Activated CD8-positive, alpha-beta T cell treated with anti-CD3 and anti-CD28 coated beads for 36 hours (primary cell): Measurements from ENCODE around the gene KIAA1328. TPM values are rescaled to one million over a fixed set of nuclear protein-coding genes. Genes with fewer than 3 reads are reported as not detected.

ENCODE experiments used
- ATAC-seq: fragments of 200-7000 bp; cut with Tn5 transposase; one replicate; pipeline ENCODE4 v1.10.0; 2021; ENCODE audit warnings: mild to moderate bottlenecking, moderate library complexity
- CTCF ChIA-PET: fragments of 350-600 bp; sonication (Branson Sonifier 250); formaldehyde crosslinking; loops from one replicate; lab custom pipeline; 2021; ENCODE audit warnings: antibody characterized with exemption; lab: Charles Lee
- POLR2A ChIA-PET: fragments of 350-600 bp; sonication (Branson Sonifier 250); formaldehyde crosslinking; loops from one replicate; lab custom pipeline; 2021; ENCODE audit warnings: antibody characterized with exemption; lab: Charles Lee
- DNase-seq: peaks from one replicate; pipeline ENCODE4 v3.0.0-alpha.2; 2020
- H3K27ac Mint-ChIP-seq: one replicate; pipeline ENCODE4 v1.8.0; 2021; ENCODE audit warnings: mild to moderate bottlenecking, mixed read lengths
- H3K27me3 Mint-ChIP-seq: one replicate; pipeline ENCODE4 v1.8.0; 2021; ENCODE audit warnings: mixed read lengths
- H3K36me3 Mint-ChIP-seq: one replicate; pipeline ENCODE4 v1.8.0; 2021; ENCODE audit warnings: low read depth, mixed read lengths
- H3K4me1 Mint-ChIP-seq: one replicate; pipeline ENCODE4 v1.8.0; 2021; ENCODE audit warnings: low read depth, mixed read lengths
- H3K4me3 Mint-ChIP-seq: one replicate; pipeline ENCODE4 v1.8.0; 2021; ENCODE audit warnings: mild to moderate bottlenecking, moderate library complexity, mixed read lengths
- H3K9me3 Mint-ChIP-seq: one replicate; pipeline ENCODE4 v1.8.0; 2021; ENCODE audit warnings: mixed read lengths
- intact Hi-C: fragments of 100-400 bp; cut with micrococcal nuclease; formaldehyde crosslinking; loops from one replicate; pipeline ENCODE4 v1.10.0; 2022
- total RNA-seq, 2 experiments: library from RNA; stranded (reverse); gene quantifications; one replicate each; pipeline ENCODE4 v1.2.3, GENCODE V29; 2021
- TF ChIP-seq, protein P1 (sequence below): fragments of 200-600 bp; IDR thresholded peaks from one replicate; pipeline ENCODE4 v1.8.0; 2022; ENCODE audit warnings: antibody characterized with exemption, mild to moderate bottlenecking

Gene KIAA1328
- total RNA-seq, 2 experiments from 2014 or later: 5.9 to 6.1 TPM

DNA sequence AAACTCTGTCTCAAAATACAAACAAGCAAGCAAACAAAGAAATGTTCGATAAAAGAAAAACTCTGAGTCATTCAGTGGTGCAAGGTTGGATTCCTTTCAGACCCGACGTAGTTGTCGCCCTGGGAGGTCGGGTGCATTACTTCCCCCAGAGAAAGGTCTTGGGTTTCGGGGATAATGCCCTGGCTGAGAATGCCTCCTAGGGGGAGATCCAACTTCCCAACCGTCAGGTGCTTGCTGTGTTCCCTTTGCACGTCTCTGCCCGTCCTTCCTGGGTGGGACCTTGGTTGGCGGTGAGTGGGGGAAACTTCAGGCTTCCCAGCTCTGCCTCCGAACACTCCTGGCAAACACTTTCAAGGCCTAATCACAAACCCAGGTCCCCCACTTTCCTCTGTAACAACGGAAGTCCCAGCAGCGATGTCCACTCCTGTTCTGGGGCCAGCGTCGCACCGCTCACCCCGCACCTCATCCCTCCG lies 734 bp upstream of the KIAA1328 start:
- DNase-seq (peak; percentile 35), ATAC-seq (no peak)
- Mint-ChIP-seq H3K9me3 (no peaks in the 10 kb centered on the region), H3K27ac (peak overlapping the region; percentile 95), H3K4me1 (peaks cover 44% of the 10 kb centered on the region), H3K4me3 (peak overlapping the region; percentile 84), H3K27me3 (no peaks in the 10 kb centered on the region), H3K36me3 (peaks cover 17% of the 10 kb centered on the region)
- TF ChIP-seq, protein P1, sequence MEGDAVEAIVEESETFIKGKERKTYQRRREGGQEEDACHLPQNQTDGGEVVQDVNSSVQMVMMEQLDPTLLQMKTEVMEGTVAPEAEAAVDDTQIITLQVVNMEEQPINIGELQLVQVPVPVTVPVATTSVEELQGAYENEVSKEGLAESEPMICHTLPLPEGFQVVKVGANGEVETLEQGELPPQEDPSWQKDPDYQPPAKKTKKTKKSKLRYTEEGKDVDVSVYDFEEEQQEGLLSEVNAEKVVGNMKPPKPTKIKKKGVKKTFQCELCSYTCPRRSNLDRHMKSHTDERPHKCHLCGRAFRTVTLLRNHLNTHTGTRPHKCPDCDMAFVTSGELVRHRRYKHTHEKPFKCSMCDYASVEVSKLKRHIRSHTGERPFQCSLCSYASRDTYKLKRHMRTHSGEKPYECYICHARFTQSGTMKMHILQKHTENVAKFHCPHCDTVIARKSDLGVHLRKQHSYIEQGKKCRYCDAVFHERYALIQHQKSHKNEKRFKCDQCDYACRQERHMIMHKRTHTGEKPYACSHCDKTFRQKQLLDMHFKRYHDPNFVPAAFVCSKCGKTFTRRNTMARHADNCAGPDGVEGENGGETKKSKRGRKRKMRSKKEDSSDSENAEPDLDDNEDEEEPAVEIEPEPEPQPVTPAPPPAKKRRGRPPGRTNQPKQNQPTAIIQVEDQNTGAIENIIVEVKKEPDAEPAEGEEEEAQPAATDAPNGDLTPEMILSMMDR: no peak
- CTCF ChIA-PET: interaction anchor here (1.2 to 2.0 kb wide), 3 partner anchors 17 to 71 kb away, joined by 3 to 7 read pairs (median 6); no protein-coding TSS in a partner anchor
- intact Hi-C loops: no loop called here
- POLR2A ChIA-PET: interaction anchor here (1.5 to 2.1 kb wide), 2 partner anchors 11 to 45 kb away, joined by 4 to 13 read pairs; no protein-coding TSS in a partner anchor

DNA sequence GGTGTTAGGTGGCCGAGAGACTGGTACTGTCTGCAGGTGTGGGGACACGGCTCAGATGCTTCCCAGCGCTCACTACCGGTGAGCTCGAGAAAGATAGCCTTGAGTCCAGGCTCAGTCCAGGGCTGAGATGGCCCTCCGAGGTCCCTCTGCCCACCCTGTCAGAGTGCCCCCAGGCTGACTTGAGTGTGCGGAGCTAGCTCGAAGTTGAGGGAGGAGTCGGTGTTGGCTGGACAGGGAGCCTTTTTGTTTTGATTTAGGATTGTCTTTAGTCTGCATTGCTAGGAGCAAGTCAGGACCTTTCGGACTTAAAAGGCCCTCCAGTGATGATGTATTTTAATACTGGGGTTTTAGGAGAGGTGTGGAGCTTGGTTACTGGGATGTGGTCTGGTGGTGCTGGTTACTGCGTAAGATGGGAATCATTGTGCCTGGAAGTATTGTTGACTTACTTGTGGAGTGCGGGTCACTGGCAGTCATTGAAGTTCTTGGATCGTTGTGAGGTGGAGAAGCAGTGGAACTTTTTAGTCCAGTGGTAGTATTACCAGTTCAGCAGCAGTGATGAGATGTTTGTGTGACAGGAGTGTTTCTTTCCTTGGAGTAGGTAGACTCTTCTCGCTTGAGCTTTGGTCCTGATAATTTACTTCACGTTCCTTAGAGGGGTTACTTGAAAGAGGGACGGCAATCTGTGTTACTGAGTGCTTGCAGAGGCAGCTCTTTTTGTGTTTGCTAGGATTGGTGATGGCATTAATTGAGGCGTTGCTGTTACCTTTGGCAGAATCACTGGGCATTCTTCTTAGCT lies 633 bp downstream of the KIAA1328 start:
- Mint-ChIP-seq H3K4me3 (peak overlapping the region; percentile 84), H3K36me3 (peaks cover 8% of the 10 kb centered on the region), H3K4me1 (peaks cover 42% of the 10 kb centered on the region), H3K27me3 (no peaks in the 10 kb centered on the region), H3K9me3 (no peaks in the 10 kb centered on the region), H3K27ac (peak overlapping the region; percentile 82)
- TF ChIP-seq, protein P1: no peak
- CTCF ChIA-PET: interaction anchor here (0.7 to 2.0 kb wide), 11 partner anchors 12 to 142 kb away, joined by 3 to 9 read pairs (median 3); no protein-coding TSS in a partner anchor
- no peak for ATAC-seq
- POLR2A ChIA-PET: interaction anchor here (1.0 to 2.1 kb wide), 3 partner anchors 10 to 59 kb away, joined by 3 to 13 read pairs (median 4); no protein-coding TSS in a partner anchor
- DNase-seq: no peak
- intact Hi-C loops: no loop called here

DNA sequence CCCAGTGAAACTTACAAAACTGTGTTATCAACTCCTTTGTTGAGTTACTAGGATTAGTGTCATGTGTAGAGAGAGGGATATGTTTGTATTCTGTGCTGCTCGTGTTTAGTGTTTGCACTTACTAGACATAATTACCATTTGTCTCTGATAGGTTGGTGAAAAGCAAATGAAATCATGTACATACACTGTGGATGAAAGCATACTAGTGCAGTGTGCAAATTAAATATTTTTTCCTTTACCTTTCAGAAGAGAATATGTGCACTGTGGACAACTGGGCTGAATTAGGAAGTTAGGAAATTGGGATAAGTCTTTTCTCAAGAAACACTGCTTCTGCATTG lies 1.2 kb downstream of the KIAA1328 start:
- intact Hi-C loops: no loop called here
- Mint-ChIP-seq H3K36me3 (peaks cover 8% of the 10 kb centered on the region), H3K9me3 (no peaks in the 10 kb centered on the region), H3K4me1 (peaks cover 40% of the 10 kb centered on the region), H3K27me3 (no peaks in the 10 kb centered on the region), H3K27ac (peak overlapping the region; percentile 82), H3K4me3 (peak overlapping the region; percentile 84)
- ChIA-PET POLR2A (interaction anchor here (2.1 kb wide), 1 partner anchor 9 kb away, joined by 13 read pairs; no protein-coding TSS in a partner anchor), CTCF (interaction anchor here (1.0 to 1.5 kb wide), 3 partner anchors 13 to 112 kb away, joined by 3 to 9 read pairs (median 4); no protein-coding TSS in a partner anchor)
- no peak for ATAC-seq
- TF ChIP-seq, protein P1: no peak
- no peak for DNase-seq

DNA sequence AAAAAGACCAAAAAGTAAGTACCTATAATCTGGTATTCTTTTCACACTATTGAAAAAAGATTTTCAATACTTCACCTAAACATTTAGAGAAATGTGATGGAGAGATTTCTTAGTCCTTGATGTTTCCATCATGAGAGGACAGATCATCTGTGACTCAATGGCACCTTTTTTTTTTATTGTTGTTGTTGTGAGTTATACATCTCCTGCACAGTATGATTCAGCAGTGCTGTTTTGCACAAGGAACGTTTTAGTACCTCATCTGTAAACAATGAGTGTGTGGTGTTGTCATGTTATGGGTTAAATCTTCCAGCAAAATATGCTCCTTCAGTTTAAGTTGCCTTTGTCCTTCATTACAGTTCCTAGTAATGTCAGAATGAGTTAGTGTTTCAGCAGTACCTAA lies 2.2 kb downstream of the KIAA1328 start:
- intact Hi-C loops: no loop called here
- TF ChIP-seq, protein P1: no peak
- H3K4me1 Mint-ChIP-seq: peaks cover 40% of the 10 kb centered on the region
- H3K9me3 Mint-ChIP-seq: no peaks in the 10 kb centered on the region
- DNase-seq (no peak), ATAC-seq (no peak)
- POLR2A ChIA-PET: no interaction called here
- CTCF ChIA-PET: no interaction called here
- peaks cover 8% of the 10 kb centered on the region for H3K36me3 Mint-ChIP-seq
- no peak overlapping the region for H3K4me3 Mint-ChIP-seq
- no peak overlapping the region for H3K27ac Mint-ChIP-seq
- no peaks in the 10 kb centered on the region for H3K27me3 Mint-ChIP-seq

DNA sequence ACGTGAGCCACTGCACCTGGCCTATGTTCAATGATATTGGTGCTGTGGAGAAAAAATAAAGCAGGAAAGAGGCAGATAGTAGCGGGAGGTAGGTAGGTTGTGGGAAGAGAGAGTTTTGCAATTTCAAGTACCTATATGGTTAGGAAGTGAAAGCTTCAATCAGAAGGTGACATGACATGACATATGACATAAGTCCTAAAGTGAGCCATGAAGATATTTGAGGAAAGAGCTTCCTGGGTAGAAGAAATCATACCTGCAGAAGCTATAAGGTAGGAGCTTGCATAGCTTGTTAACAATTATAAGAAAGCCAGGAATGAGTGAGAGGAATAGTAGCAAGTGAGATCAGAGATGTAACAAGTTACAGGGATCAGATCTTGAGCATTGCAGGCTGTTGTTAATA lies 4.2 kb downstream of the KIAA1328 start:
- DNase-seq (no peak), ATAC-seq (no peak)
- no peaks in the 10 kb centered on the region for H3K9me3 Mint-ChIP-seq
- H3K4me3 Mint-ChIP-seq: no peak overlapping the region
- H3K27me3 Mint-ChIP-seq: no peaks in the 10 kb centered on the region
- H3K27ac Mint-ChIP-seq: no peak overlapping the region
- ChIA-PET POLR2A (no interaction called here), CTCF (no interaction called here)
- TF ChIP-seq, protein P1: no peak
- peaks cover 16% of the 10 kb centered on the region for H3K36me3 Mint-ChIP-seq
- peaks cover 28% of the 10 kb centered on the region for H3K4me1 Mint-ChIP-seq
- intact Hi-C loops: no loop called here
